CD4-positive, alpha-beta T cell treated with Interleukin-10 for 1 hour (primary cell): ENCODE results near the gene CEACAM5.

Experiments used
- DNase-seq: peaks from one replicate; pipeline ENCODE4 v3.0.0-alpha.2; 2020

CEACAM5 gene

GRCh38 chr19:41708481-41708880, at the start of gene CEACAM5:
TSS of gene CEACAM5 (plus strand) at chr19:41708626. CDS start at chr19:41708732, 106 bp downstream.
- DNase-seq: no peak

GRCh38 chr19:41666075-41666474, 42.4 kb upstream of the CEACAM5 start:
- DNase-seq: no peak

GRCh38 chr19:41668315-41668714, 40.1 kb upstream of the CEACAM5 start:
- DNase-seq: no peak

- no peak for DNase-seq
Measured at GRCh38 chr19:41670755-41671154, 37.7 kb upstream of the CEACAM5 start.

GRCh38 chr19:41671486-41671885, 36.9 kb upstream of the CEACAM5 start:
- no peak for DNase-seq

GRCh38 chr19:41682437-41682836, 26.0 kb upstream of the CEACAM5 start:
- no peak for DNase-seq

GRCh38 chr19:41687419-41687818, 21.0 kb upstream of the CEACAM5 start:
- no peak for DNase-seq

GRCh38 chr19:41688098-41688497, 20.3 kb upstream of the CEACAM5 start, which contains the start of gene CEACAM7:
TSS of gene CEACAM7 (minus strand) at chr19:41688270. CDS start at chr19:41688165, 105 bp downstream.
- DNase-seq: no peak

- DNase-seq: no peak
Measured at GRCh38 chr19:41688687-41689086, 19.7 kb upstream of the CEACAM5 start.

GRCh38 chr19:41689993-41690800, 18.2 kb upstream of the CEACAM5 start:
- no peak for DNase-seq

- no peak for DNase-seq
Measured at GRCh38 chr19:41690801-41691065, 17.7 kb upstream of the CEACAM5 start.

- peak; percentile 27 for DNase-seq
Measured at GRCh38 chr19:41691268-41691970, 17.0 kb upstream of the CEACAM5 start.

GRCh38 chr19:41694196-41694595, 14.2 kb upstream of the CEACAM5 start:
- DNase-seq: no peak

- no peak for DNase-seq
Measured at GRCh38 chr19:41694831-41695635, 13.4 kb upstream of the CEACAM5 start.

GRCh38 chr19:41695745-41696144, 12.7 kb upstream of the CEACAM5 start:
- DNase-seq: no peak

GRCh38 chr19:41696402-41697197, 11.8 kb upstream of the CEACAM5 start:
- no peak for DNase-seq

GRCh38 chr19:41697198-41697855, 11.1 kb upstream of the CEACAM5 start:
- no peak for DNase-seq

GRCh38 chr19:41698746-41699230, 9.6 kb upstream of the CEACAM5 start:
- no peak for DNase-seq

GRCh38 chr19:41699231-41699967, 9.0 kb upstream of the CEACAM5 start:
- no peak for DNase-seq

- no peak for DNase-seq
Measured at GRCh38 chr19:41699968-41700323, 8.5 kb upstream of the CEACAM5 start.
